CD4-positive, alpha-beta T cell (primary cell): ENCODE data around the gene CFL1. TPM values are rescaled to one million over a fixed set of nuclear protein-coding genes. Genes with fewer than 3 reads are reported as not detected.
A peak's percentile ranks its signal among the peaks of the same experiment; 100 is the strongest.

Experiments
- ATAC-seq: fragments of 200-7000 bp; cut with Tn5 transposase; one replicate; pipeline ENCODE4 v1.10.0; 2022; ENCODE audit warnings: mild to moderate bottlenecking; ENCODE audit not compliant: poor library complexity
- CTCF ChIA-PET: fragments of 350-600 bp; sonication (Branson Sonifier 250); formaldehyde crosslinking; loops from one replicate; lab custom pipeline; 2021; ENCODE audit warnings: antibody characterized with exemption, inconsistent platforms; lab: Charles Lee
- POLR2A ChIA-PET: fragments of 350-600 bp; sonication (Branson Sonifier 250); formaldehyde crosslinking; loops from one replicate; lab custom pipeline; 2021; ENCODE audit warnings: antibody characterized with exemption, inconsistent platforms; lab: Charles Lee
- DNase-seq, 14 experiments: peaks; one replicate each; pipeline ENCODE4 v3.0.0-alpha.2; 2013 to 2020; ENCODE audit warnings: mixed read lengths in 2 of 14
- H3K27ac ChIP-seq, 2 donors: one replicate each; pipeline versions ENCODE4 v1.5.1 to v1.7.0; 2013; ENCODE audit warnings: low read length in 2 of 2, low read depth in 1 of 2, mild to moderate bottlenecking in 1 of 2
- H3K27me3 ChIP-seq, 2 experiments: 1 replicate in 1 of 2; 2 replicates in 1 of 2; pipeline versions ENCODE4 v1.6.1 to v1.7.0; 2013; ENCODE audit warnings: low read length in 2 of 2, control low read depth in 1 of 2, mild to moderate bottlenecking in 1 of 2, moderate library complexity in 1 of 2; ENCODE audit not compliant: insufficient read depth in 2 of 2, control insufficient read depth in 1 of 2
- H3K36me3 ChIP-seq: one replicate; pipeline ENCODE4 v1.6.1; 2013; ENCODE audit warnings: low read length, control low read depth; ENCODE audit not compliant: insufficient read depth
- H3K4me1 ChIP-seq: one replicate; pipeline ENCODE4 v1.6.1; 2013; ENCODE audit warnings: low read length, control low read depth; ENCODE audit not compliant: insufficient read depth
- H3K4me3 ChIP-seq: one replicate; pipeline ENCODE4 v1.5.1; 2013; ENCODE audit warnings: mild to moderate bottlenecking, low read length, moderate library complexity
- H3K9me3 ChIP-seq, 2 experiments: 1 replicate in 1 of 2; 2 replicates in 1 of 2; pipeline versions ENCODE4 v1.6.1 to v1.7.0; 2013; ENCODE audit warnings: low read length in 2 of 2, mild to moderate bottlenecking in 2 of 2, control low read depth in 1 of 2, moderate library complexity in 1 of 2; ENCODE audit not compliant: control insufficient read depth in 1 of 2, insufficient read depth in 1 of 2
- H3K27ac Mint-ChIP-seq: one replicate; pipeline ENCODE4 v1.8.0; 2020; ENCODE audit warnings: mixed read lengths
- H3K27me3 Mint-ChIP-seq: one replicate; pipeline ENCODE4 v1.8.0; 2021; ENCODE audit warnings: mixed read lengths
- H3K36me3 Mint-ChIP-seq: one replicate; pipeline ENCODE4 v1.8.0; 2021; ENCODE audit warnings: low read depth, mixed read lengths
- H3K4me1 Mint-ChIP-seq: one replicate; pipeline ENCODE4 v1.8.0; 2021; ENCODE audit warnings: low read depth, mixed read lengths
- H3K4me3 Mint-ChIP-seq: one replicate; pipeline ENCODE4 v1.8.0; 2020; ENCODE audit warnings: mild to moderate bottlenecking, mixed read lengths
- H3K9me3 Mint-ChIP-seq: one replicate; pipeline ENCODE4 v1.8.0; 2020; ENCODE audit warnings: mixed read lengths
- intact Hi-C, 2 experiments: fragments of 100-400 bp; cut with DNase I in 1 of 2; cut with micrococcal nuclease in 1 of 2; formaldehyde crosslinking; loops; one replicate each; pipeline versions ENCODE4 v1.15.1 to v1.9.0; 2023 to 2025; cut with DNase I, micrococcal nuclease
- total RNA-seq, 174 experiments: library from RNA in 2 of 174; stranded (reverse) in 2 of 174; gene quantifications; one replicate each; pipeline ENCODE4 v1.2.3 and lab custom pipeline; 2021 to 2026
- TF ChIP-seq, protein P1 (sequence below): fragments of 200-600 bp; IDR thresholded peaks from one replicate; pipeline ENCODE4 v1.8.0; 2022; ENCODE audit warnings: antibody characterized with exemption, mild to moderate bottlenecking

Gene CFL1
- total RNA-seq, 2 experiments from 2014 or later = 322 to 331 TPM

GRCh38 chr11:65885808-65886536 is 28.0 kb upstream of the CFL1 start:
- peak overlapping the region; percentile 87 for H3K4me3 Mint-ChIP-seq
- H3K4me1 ChIP-seq = peaks cover 51% of the 10 kb centered on the region
- H3K27ac ChIP-seq = no peak overlapping the region
- intact Hi-C loops = loop anchor here in 1 of 2 experiments (10.0 kb wide), 1 partner anchor 171 kb away; the partner anchor contains the start of gene KAT5
- H3K4me1 Mint-ChIP-seq = peaks cover 48% of the 10 kb centered on the region
- TF ChIP-seq, protein P1, sequence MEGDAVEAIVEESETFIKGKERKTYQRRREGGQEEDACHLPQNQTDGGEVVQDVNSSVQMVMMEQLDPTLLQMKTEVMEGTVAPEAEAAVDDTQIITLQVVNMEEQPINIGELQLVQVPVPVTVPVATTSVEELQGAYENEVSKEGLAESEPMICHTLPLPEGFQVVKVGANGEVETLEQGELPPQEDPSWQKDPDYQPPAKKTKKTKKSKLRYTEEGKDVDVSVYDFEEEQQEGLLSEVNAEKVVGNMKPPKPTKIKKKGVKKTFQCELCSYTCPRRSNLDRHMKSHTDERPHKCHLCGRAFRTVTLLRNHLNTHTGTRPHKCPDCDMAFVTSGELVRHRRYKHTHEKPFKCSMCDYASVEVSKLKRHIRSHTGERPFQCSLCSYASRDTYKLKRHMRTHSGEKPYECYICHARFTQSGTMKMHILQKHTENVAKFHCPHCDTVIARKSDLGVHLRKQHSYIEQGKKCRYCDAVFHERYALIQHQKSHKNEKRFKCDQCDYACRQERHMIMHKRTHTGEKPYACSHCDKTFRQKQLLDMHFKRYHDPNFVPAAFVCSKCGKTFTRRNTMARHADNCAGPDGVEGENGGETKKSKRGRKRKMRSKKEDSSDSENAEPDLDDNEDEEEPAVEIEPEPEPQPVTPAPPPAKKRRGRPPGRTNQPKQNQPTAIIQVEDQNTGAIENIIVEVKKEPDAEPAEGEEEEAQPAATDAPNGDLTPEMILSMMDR = no peak
- ChIA-PET CTCF (interaction anchor here (0.7 to 5.2 kb wide), 4 partner anchors 26 to 498 kb away, joined by 4 to 80 read pairs (median 21); partner anchors contain the start of genes CFL1 and MUS81), POLR2A (interaction anchor here (0.8 to 3.0 kb wide), 6 partner anchors 8 to 174 kb away, joined by 3 to 56 read pairs (median 6); partner anchors contain the start of genes BANF1, CFL1, EIF1AD and FOSL1)
- H3K27me3 Mint-ChIP-seq = no peaks in the 10 kb centered on the region
- H3K9me3 ChIP-seq = no peaks in the 10 kb centered on the region
- DNase-seq (peak in 1 of 14 experiments; percentile 17), ATAC-seq (no peak)
- H3K9me3 Mint-ChIP-seq = no peaks in the 10 kb centered on the region
- H3K4me3 ChIP-seq = no peak overlapping the region
- H3K36me3 ChIP-seq = peaks cover 35% of the 10 kb centered on the region
- peak overlapping the region; percentile 95 for H3K27ac Mint-ChIP-seq
- H3K27me3 ChIP-seq = no peaks in the 10 kb centered on the region
- peaks cover 53% of the 10 kb centered on the region for H3K36me3 Mint-ChIP-seq

DNA sequence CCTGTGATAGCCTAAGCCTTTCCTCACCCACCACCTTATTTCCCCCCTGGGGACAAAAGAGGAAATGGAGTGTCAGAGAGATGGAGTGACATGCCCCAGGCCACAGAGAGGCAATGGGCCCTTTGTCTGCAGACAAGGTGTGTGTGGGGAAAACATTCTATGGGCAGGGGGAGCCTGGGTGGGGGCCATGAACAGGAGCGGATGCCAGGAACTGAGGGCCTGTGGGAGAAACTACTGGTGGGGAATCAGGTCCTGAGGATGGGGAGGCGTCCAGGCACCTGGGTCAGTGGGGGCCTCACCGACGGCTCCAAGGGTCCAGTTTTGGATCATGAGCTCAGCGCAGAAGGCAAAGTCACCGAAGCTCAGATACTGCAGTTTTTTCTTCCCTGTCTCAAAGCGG is 27.3 kb upstream of the CFL1 start:
- ATAC-seq = no peak
- DNase-seq = no peak
- Mint-ChIP-seq H3K27ac (peak overlapping the region; percentile 75), H3K27me3 (no peaks in the 10 kb centered on the region), H3K36me3 (peaks cover 52% of the 10 kb centered on the region), H3K4me3 (no peak overlapping the region), H3K4me1 (peaks cover 51% of the 10 kb centered on the region), H3K9me3 (no peaks in the 10 kb centered on the region)
- intact Hi-C loops = loop anchor here in 1 of 2 experiments (10.0 kb wide), 1 partner anchor 170 kb away; the partner anchor contains the start of gene KAT5
- H3K36me3 ChIP-seq = peaks cover 35% of the 10 kb centered on the region
- H3K4me3 ChIP-seq = no peak overlapping the region
- ChIA-PET CTCF (interaction anchor here (0.7 to 3.5 kb wide), 31 partner anchors 7 to 497 kb away, joined by 3 to 37 read pairs (median 5); partner anchors contain the start of genes BANF1, C11orf68, CFL1 and DRAP1), POLR2A (interaction anchor here (0.6 to 3.0 kb wide), 15 partner anchors 9 to 388 kb away, joined by 3 to 56 read pairs (median 5); partner anchors contain the start of genes BANF1, CFL1, EIF1AD and FOSL1)
- peaks cover 54% of the 10 kb centered on the region for H3K4me1 ChIP-seq
- TF ChIP-seq, protein P1 = no peak
- H3K9me3 ChIP-seq = no peaks in the 10 kb centered on the region
- H3K27ac ChIP-seq = no peak overlapping the region
- no peaks in the 10 kb centered on the region for H3K27me3 ChIP-seq

DNA sequence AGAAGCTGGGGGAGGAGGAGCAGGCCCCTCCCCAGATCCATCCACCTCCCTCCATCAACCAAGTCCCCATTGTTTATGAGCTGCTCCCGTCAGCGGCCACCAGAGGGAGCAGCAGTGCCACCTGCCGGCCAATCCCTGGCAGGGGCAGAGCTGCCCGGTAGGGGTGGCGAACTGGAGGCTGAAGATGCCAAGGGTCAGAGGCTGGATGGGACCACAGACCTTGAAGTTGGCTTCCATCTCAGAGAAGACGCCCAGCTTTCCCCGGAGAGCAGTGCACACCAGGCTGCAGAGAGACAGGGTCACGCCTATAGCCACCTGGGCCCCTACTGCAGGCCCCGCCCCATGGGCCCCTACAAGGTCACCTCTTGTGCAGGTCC is 26.7 kb upstream of the CFL1 start:
- H3K27ac ChIP-seq = no peak overlapping the region
- H3K4me1 Mint-ChIP-seq = peaks cover 49% of the 10 kb centered on the region

More for the DNA sequence above, 26.7 kb upstream of the CFL1 start:
- H3K27me3 ChIP-seq = no peaks in the 10 kb centered on the region
- peaks cover 35% of the 10 kb centered on the region for H3K36me3 ChIP-seq
- no peaks in the 10 kb centered on the region for H3K9me3 Mint-ChIP-seq
- peak overlapping the region; percentile 84 for H3K4me3 Mint-ChIP-seq
- no peaks in the 10 kb centered on the region for H3K9me3 ChIP-seq
- ChIA-PET POLR2A (interaction anchor here (0.7 to 3.0 kb wide), 14 partner anchors 9 to 388 kb away, joined by 3 to 56 read pairs (median 6); partner anchors contain the start of genes BANF1, CFL1, EIF1AD and KAT5), CTCF (interaction anchor here (0.7 to 3.5 kb wide), 34 partner anchors 8 to 173 kb away, joined by 3 to 37 read pairs (median 5); partner anchors contain the start of genes BANF1, C11orf68, CFL1 and DRAP1)
- no peak overlapping the region for H3K4me3 ChIP-seq
- H3K27me3 Mint-ChIP-seq = no peaks in the 10 kb centered on the region
- H3K27ac Mint-ChIP-seq = peak overlapping the region; percentile 75
- H3K4me1 ChIP-seq = peaks cover 54% of the 10 kb centered on the region
- DNase-seq (peak; percentile 69 to 91 (median 80)), ATAC-seq (peak; percentile 47)
- intact Hi-C loops = loop anchor here (1.0 to 10.0 kb wide), 3 partner anchors 24 to 170 kb away; partner anchors contain the start of genes KAT5 (in 1 of the 2) and MUS81 (in 1 of the 2)
- peaks cover 48% of the 10 kb centered on the region for H3K36me3 Mint-ChIP-seq
- TF ChIP-seq, protein P1 = peak; percentile 99
